ENCODE measurements around the gene IDH1.
"Not testable (repeated sequence)": the region's sequence is repeated elsewhere in the genome, so short reads cannot be mapped to it uniquely, and the experiment has no call there.

Gene IDH1

DNA sequence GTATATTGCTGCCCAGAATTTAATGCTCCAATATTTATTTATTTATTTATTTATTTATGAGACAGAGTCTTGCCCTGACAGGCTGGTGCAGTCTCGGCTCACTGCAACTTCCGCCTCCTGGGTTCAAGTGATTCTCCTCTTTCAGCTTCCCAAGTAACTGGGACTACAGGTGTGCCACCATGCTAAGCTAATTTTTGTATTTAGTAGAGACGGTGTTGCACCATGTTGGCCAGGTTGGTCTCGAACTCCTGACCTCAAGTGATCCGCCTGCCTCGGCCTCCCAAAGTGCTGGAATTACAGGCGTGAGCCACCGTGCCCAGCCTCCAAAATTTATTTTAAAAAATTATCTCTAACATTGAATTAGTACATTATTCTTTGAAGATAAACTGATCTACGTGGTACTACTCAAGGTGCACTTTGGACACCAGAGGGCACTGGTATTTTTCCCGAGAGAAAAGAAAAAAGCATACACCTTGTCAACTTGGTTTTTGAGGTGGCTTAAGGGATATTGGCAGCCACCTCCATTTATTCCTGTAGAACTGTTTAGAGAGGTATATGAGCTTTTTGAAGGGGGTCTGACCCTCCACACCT, 1.4 kb upstream of the IDH1 start:
- no peak for DNase-seq

DNA sequence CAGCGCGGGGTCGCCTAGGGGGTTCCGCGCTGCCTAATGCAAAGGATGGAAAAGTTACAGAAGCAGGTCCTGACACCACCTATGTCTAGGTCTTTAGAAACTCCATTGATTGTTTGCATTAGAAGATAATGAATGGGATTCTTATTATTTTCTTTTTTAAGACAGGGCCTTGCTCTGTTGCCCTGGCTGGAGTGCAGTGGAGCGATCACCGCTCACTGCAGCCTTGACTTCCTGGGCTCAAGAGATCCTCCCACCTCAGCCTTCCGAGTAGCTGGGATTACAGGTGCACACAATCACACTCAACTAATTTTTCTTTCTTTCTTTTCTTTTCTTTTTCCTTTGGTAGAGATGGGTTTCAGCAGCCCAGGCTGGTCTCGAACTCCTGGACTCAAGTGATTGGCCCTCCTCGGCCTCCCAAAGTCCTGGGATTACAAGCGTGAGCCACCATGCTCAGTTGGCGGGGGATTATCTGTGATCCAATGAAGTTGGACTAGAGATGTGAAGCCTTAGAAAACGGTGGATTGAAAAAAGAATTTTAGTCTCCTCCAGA, 761 bp upstream of the IDH1 start:
- DNase-seq = no peak

DNA sequence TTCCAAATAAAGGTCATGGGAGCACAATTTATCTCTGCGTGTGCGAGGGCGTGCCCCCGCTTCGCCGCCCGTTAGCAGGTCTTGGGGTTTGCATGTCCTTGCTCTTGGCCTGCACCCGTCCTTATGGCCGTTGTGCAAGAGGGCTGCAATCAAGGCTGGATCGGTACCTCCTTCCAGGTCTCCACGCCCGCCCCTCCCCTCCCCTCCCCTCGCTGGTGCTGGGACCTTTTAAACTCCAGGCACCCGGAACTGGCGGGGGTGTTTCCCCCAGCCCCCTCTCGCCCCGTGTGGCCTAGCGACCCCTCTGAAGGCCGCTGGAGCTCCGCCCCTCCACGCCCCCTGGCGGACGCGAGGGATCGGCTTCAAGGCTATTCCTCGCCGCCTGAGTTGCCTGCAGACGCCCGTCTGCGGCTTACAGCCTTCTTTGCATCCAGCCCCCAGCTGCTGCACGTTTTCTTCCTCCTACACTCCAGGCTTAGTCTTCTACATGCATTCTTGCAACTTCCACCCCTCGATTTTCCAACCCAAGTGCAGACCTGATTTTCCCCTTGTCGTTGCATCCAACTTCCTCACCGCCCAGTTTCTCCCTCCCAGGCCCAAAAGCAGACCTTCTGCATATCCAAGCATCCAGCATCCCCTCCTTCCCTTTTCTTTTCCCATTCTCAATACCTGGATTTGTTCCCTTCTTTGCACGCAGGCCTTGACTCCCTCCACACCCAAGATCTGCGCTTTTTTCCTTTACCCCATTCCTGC, 577 bp downstream of the IDH1 start:
- DNase-seq = peak; percentile 82 to 93 (median 87)

DNA sequence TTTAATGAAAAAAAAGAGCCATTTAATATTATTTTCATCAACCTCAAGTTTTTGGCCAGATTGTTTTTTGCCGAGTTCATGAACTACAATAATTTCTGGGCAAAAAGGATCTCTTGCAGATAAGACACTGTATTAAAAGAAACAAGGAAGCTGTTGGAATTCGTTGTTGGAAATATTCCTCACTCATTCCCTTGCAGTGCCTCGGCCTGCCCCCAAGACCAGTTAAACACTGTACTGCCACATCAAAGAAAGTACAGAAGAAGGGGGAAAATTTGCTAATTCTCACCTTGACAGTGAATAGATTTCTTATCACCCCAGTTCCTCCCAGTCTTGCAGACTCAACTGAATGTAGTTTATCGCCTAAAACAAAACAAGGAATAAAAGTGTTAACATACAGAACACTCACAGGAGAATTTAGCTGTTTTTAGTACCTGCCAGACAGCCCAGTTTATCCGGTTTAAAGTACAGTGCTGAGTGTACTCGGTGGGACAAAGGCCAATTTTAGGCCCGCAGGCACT, 1.2 kb downstream of the IDH1 start:
- no peak for DNase-seq

DNA sequence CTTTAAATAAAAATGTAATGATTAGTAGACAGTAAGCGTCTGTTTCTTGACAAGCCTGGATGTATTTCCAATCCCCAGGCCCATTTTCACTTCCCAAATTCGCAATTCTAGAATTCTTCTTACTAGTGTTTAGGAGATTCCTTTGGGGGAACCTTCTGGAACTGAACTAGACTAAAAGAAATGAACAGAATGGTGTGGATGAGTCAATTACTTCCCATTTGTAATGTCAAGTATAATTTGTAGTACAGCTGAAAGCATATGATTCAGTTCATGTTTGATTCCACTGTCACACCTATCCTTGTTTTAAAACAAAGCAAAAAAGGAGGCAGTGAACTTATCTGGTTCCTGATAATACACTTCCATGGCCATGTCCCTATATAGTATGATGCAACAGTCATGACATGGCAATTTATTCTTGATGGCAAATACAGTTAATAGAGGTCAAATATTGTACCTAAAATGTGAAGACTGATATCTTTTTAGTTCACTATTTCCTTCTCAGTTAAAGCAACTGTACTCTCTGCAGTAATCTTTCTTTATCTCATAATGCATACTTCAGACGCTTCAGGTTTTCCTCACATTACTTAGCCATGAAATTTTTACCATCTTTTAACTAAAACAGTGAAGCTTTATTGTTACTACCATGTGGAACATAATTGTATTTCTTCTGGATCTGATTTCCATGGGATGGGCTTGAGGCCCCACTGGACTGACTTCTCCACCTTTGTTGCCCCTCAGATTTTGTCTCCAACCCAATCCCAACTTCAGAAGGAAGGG, 2.0 kb downstream of the IDH1 start:
- DNase-seq = peak; percentile 48 to 77 (median 73)

DNA sequence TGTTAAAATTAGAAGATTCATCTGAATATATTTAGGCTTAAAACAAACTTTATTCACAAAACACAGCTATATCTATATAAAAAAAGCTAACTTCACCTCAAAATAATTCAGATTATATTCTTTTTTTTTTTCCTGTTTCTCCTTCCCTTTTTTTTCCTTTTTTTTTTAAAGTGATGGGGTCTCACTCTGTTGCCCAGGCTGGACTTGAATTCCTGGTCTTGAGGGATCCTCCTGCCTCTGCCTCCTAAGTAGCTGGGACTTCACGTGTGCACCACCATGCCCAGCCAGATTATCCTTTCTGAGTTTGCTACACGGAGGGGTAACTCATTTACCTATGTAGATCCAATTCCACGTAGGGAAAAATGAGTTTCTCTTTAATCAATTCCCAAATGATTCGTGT, 3.8 kb downstream of the IDH1 start:
- DNase-seq = no peak

DNA sequence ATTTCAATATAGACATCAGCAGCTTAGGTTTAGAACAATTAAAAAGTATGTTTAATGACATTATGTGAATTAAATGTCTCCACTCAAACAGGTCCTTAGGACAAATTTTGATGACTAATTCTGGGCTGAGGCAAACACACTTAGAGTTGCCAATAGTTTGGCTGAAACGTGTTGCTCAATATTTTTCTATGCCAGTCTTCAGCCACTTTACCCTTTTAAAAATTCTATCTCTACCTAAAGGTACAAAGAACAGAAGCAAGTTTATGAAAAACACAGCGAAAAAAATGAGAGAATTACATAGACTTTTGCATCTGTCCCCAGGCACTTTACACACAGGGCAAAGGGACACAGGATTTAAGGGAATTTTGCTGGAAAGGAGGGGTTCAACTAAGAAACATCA, 4.5 kb downstream of the IDH1 start:
- DNase-seq = peak; percentile 22 to 60 (median 50)

DNA sequence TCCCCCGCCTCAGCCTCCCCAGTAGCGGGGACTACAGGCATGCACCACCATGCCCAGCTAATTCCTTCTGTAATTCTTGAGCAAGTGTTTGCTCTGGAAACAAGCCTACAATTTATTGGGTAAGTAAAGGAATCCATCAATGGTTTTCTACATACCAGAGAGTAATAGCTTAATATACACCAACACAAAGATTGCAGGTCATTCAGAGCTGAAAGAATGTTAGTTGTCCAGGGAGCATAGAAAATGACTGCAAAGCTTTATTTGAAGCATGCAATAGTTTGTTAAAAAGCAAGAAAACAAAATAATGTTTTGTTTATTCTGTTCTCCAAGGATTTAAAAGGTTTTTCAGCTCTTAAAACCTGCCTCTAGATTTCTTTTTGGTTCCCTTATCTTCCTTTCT, 5.6 kb downstream of the IDH1 start:
- no peak for DNase-seq

DNA sequence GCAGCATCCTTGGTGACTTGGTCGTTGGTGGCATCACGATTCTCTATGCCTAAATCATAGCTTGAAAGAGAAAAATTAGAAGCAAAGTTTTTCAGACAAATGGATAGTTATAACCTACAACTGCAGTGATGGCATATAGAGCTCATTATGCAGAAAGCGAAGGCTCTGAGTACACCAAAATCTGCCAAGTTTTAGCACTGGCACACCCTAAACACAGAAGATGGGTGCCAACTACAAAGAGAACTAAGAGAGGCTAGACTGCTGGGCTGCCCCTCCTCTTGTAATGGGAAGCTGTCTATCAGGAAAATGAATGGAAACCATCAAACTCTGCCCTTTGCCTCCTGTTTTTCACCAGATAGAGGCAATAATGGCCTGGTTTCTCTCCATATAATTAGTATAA, 6.3 kb downstream of the IDH1 start:
- DNase-seq = no peak

DNA sequence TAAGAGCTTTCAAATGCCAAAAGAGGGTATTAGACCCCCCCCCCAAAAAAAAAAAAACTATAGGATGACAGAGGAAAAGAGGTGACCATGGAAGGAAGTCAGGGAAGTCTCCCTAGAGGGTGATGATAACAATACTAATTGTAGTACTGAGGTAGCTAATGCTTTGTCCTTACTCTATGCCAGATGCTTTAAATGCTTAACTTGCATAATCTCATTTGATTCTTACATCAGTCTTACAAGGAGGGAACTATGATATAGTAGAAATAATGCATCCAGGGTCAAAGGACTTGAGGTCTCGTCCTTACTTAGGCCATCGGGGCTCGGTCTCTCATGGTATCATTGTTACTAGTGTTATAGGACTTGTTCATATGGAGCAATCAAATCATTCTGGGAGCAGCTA, 9.1 kb downstream of the IDH1 start:
- DNase-seq = no peak

DNA sequence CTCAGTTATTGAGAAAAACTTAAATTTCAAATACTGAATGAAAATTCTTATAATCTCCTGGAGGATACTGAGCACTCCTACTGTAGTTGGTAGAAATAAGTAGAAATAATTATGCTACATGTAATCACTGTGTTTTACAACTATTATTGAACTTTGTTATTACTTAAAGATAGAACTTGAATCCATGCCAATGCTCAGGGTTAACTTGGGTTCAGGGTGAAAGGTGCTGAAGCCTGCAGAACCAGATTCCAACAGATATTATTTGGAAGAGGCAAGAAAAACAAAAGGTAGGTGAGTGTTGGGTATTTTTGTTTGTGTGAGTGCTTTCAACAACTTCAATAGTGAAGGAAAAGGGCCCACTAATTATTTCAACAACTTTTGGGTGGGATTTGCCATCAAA, 10.4 kb downstream of the IDH1 start:
- no peak for DNase-seq

DNA sequence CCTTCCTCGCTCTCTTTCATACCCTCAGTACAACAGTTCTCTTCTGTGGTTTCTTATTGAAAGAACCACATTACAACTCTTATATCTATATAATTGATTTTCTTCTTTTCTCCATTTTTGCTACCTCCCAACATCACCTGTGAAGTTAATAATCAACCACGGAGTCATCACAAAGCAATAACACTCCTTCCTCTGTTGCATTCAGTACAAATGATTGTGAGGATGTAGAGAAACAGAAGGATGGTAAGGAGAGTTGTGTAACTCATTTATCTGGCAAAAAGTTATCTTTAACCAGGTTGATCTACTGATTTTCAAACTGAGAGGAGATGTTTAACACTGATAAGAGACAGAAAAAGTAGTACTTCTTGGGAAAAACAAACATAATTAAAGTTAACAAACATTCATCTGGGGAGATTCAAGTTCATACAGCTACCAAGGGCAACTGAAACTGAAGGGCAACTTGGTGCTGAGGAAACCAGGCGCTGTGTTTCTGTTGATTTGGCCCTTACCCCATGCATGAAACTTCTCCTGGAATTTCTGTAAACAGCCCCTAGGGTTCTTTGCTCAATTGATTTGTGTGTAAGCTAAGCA, 14.2 kb downstream of the IDH1 start:
- no peak for DNase-seq

DNA sequence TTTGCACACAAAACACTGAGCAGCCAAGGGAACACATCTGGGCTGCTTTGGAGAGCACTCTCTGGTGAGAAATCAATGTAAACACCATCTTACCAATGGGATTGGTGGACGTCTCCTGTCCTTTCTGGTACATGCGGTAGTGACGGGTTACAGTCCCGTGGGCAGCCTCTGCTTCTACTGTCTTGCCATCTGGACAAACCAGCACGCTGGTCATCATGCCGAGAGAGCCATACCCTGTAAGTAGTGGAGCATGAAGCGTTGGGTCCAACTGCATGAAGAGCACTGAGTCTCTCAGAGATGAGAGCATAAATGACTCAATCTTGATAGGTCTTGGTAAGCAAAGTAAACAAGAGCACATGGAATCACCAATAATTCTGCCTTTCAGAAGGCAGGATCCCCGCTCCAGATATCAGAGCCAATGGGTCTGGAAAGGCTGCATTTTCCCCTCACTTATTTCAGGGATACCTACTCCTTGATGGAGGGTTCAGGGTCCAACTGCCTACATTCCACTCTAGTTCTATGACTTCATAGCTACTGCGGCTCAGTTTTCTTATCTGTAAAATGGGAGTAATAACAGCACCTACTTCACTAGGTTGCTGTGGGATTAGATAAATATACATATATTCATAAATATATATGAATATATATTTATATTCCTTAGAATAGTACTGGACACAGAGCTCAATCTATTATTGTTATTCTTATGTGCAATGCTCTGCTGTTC, 14.9 kb downstream of the IDH1 start:
- DNase-seq = no peak

DNA sequence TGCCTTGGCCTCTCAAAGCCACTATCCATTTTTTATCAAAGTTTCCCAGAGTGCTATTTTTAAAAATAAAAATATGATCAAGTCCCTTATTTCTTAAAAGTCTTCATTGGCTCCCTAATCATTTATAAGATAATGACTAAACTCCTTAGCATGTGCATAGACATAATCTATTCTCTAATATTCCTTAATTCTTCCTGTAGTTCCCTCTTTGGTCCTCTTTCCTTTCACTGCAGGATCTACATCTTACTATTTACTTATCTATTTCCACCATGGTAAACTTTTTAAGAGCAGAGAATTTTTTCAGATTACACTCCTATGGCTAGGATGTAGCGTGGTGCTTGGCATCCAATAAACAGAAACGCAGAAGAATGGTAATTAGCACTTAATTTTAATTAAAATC, 19.0 kb downstream of the IDH1 start:
- DNase-seq = no peak

DNA sequence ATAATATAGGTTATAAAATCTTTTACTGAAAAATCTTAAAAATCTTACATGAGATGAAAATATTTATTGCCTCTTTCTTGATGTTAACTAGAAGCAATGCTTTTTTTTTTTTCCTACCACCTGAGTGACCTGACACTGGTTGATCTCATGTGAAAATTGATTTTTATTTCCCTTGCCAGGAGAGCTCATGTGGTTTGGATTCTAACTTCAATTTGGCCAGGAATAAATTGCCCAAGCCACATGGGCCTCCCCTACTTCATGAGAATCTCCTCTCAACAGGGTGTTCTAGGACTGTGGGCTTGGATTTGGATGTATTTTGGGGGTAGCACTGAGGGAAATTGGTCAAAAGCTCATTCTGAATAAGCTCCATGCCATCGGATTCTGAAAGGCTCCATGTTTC, 20.1 kb downstream of the IDH1 start:
- DNase-seq = no peak

DNA sequence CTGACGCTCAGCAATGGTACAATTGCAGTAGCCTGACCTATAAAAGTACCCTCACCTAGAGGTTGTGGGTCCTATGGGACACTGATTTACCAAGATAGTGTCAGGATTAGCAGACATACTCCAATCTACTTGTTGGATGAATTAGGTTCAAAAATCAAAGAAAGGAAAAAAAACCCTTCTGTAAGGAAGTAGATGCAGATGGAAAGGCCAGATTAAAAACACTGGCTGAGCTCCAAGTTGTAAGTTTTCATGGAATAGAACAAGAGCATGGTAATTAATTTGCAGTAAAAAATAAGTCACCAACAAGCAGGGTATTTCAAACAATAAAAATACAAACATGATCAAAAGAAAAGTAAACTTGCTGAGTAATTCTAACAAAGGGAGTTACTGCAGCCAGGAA, 26.4 kb downstream of the IDH1 start:
- DNase-seq = no peak

DNA sequence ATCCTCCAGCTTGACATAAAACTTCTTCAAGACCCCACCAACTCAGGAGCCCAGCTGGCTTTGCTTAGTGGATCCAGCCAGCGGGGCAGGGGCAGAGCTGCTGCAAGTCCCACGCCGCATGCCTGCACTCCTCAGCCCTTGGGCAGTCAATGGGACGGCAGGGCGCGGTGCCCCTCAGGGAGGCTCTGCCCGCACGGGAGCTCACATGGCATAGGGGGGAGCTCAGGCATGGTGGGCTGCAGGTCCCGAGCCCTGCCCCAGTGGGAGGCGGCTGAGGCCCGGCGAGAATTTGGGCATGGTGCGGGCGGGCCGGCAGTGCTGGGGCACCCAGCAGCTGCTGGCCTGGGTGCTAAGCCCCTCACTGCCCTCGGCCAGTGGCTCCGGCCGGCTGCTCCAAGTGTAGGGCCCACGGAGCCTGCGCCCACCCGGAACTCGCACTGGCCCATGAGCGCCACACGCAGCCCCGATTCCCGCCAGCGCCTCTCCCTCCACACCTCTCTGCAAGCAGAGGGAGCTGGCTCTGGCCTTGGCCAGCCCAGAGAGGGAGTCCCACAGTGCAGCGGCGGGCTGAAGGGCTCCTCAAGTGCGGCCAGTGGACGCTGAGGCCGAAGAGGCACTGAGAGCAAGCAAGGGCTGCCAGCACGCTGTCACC, 27.2 kb downstream of the IDH1 start:
- DNase-seq = no peak

DNA sequence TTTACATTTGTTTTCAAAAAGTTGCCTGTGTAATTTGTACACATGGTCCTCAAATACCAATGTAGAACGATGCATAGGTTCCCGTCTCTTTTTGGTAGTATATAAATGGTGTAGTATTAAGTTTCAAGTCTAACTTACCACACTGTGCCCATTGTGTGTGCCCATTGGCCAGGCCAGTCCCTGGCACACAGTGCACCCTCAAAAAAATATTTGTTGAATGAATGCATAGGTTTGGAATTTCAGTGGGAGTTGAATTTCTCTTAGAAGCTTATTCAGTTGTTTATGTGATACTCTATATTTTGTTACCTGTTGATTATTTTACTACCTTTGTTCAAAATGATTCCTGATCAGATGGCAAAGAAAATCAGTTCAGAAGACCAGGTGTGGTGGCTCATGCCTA, 30.1 kb downstream of the IDH1 start:
- no peak for DNase-seq

DNA sequence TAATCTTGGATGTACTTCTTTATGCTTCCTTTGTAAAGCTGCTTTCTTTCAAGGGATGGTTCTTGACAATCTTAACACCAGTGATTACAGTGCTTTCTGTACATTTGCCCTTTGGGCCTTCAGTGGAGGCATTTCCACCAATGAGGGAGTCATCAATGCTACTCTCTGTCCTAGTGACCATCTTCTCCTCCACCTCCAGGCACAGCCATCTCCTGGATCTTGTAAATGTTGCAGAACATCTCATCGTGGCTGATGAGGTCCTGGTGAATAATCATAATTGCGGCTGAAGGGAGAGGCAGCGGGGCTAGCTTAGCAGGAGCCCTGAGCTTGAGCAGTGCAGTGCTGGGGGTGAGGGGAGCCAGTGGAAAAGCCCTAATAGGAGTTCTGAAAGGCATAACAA, 32.5 kb downstream of the IDH1 start:
- peak in 1 of 3 donors; percentile 9 for DNase-seq

DNA sequence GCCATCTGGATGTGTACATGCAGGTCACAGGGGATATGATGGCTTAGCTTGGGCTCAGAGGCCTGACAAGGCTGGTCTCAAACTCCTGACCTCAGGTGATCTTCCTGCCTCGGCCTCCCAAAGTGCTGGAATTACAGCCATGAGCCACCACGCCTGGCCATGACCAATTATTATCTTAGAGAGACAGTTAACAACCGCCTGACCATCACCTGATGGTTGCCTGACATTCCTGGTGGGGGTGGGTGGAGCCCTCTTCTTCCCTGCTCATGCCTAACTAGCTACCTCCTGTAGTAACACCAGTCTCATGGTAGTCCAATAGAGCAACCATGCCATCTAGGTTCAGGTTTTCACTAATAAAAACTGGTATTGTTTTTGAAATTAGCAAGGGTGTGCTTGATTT, 33.0 kb downstream of the IDH1 start:
- DNase-seq = not testable (repeated sequence)

DNA sequence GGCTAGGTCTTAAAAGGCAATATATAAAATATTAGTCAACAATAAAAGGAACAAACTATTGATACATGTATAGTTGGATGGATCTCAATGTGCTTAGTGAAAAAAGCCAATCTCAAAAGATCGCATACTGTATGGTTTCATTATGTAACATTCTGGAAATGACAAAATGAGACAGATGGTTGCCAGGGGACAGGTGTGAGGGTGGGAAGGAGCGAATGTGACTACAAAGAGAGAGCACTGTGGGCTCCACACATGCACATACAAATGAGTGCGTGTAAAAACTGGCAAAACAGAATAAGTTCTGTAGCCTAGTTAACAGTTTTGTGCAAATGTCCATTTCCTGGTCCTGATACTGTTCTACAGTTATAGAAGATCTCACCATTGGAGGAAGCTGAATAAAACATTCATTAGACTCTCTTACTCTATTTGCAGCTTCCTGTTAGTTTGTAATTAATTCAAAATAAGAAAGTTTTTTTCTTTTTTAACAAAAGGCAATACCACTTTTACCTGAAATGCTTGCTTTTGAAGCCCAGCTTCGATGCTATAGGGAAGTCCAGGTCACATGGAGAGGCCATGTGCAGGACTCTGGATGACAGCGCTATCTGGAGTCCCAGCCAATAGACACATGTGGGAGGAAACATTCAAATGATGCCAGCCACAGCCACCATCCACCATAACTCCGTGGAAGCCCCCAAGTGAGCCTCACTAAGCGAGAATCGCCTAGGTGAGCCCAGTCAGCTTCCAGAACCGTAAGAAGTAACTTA, 44.0 kb downstream of the IDH1 start:
- DNase-seq = no peak
